Choroid plexus epithelial cell (primary cell): Measurements from ENCODE around the gene WDR89.
"Not testable (repeated sequence)": the region's sequence is repeated elsewhere in the genome, so short reads cannot be mapped to it uniquely, and the experiment has no call there.

ENCODE experiments used
- DNase-seq: peaks from one replicate; pipeline ENCODE4 v3.0.0-alpha.2; 2010; ENCODE audit warnings: low read depth
- H3K4me3 ChIP-seq: 2 replicates; pipeline ENCODE4 v1.5.1; 2011; ENCODE audit warnings: low read depth, mild to moderate bottlenecking, control low read depth, low read length, moderate library complexity
- CTCF ChIP-seq: conservative IDR thresholded peaks from 2 replicates; pipeline ENCODE4 v1.5.1; 2011; ENCODE audit warnings: low read depth, mild to moderate bottlenecking, control low read depth, inconsistent platforms, low read length, moderate library complexity

Gene WDR89

GRCh38 chr14:63624203-63624602 is 17.5 kb downstream of the WDR89 start:
- DNase-seq = no peak
- H3K4me3 ChIP-seq = no peak overlapping the region
- TF ChIP-seq CTCF = no peak

DNA sequence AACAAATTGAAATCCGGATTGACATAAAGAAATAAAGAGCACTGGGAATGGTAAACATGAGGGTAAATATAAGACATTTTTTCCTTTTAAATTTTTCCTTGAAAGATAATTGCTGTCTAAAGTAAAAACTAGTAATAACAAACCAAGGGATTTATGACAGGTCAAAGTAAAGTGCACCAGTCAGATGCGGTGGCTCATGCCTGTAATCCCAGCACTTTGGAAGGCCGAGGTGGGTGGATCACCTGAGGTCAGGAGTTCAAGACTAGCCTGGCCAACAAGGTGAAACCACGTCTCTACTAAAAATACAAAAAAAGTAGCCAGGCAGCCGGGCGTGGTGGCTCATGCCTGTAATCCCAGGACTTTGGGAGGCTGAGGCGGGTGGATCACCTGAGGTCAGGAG is 19.7 kb downstream of the WDR89 start:
- not testable (repeated sequence) for DNase-seq, H3K4me3 ChIP-seq

DNA sequence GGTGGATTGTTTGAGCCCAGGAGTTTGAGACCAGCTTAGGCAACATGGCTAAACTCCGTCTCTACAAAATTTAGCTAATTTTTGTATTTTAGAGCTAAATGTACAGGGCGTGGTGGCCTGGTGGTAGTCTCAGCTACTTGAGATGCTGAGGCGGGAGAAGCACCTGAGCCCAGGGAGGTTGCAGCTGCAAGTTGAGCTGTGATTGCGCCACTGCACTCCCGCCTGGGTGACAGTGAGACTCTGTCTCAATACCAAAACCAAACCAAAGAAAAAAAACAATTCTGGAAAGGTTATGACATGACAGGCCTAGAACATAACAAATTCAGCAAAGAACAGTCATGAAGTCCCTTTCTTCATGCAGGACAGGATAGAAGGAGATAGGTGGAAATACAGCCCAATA is 25.7 kb downstream of the WDR89 start:
- TF ChIP-seq CTCF = no peak
- H3K4me3 ChIP-seq = no peak overlapping the region
- peak; percentile 21 for DNase-seq

DNA sequence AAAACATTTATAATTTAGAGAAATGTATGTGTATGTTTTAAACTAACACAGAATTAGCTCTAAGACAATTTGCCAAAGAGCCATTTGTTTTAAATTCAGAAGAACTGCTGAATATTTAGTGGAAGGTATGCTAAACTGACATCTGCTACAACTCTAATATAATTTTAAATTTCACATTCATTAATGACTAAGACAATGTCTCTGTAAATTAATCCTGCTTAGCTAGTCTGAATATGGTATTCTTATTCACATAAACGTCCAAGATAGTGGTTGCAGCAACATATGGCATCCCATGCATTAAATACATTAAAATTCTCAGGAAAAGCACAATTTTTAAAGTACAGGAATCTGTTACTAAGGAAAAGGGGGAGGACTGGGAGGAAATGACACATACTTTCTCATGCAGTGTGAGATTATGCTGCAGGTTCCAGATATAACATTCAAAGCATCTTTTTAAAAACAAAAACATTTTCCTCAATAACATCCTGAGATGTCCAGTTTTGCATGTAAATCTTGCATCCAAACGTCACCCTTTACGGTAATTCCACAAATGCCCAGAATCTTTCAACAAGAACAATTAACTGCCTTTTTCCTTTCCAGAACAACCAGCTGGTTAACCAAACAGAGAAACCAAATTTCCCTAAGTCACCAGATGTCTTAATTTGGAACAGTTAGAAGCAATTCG is 26.9 kb downstream of the WDR89 start:
- no peak for TF ChIP-seq CTCF
- H3K4me3 ChIP-seq = no peak overlapping the region
- DNase-seq = peak; percentile 40

- TF ChIP-seq CTCF = no peak
- DNase-seq = no peak
- H3K4me3 ChIP-seq = no peak overlapping the region
Measured at GRCh38 chr14:63611078-63611477, 30.6 kb downstream of the WDR89 start.

DNA sequence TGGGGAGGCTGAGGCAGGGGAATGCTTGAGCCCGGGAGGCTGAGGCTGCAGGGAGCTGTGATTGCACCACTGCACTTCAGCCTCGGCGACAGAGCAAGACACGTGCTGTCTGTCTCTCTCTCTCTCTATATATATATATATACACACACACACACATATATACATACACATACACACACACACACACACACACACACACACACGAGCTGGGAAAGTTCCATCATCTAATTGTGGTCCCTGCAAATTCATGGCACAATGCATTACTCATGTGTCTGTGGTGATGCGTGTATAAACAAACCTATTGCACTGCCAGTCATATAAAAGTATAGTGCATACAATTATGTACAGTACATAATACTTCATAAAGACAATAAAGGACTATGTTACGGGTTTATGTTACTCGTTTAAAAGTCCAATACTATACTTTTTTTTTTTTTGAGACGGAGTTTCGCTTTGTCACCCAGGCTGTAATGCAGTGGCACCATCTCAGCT is 36.6 kb downstream of the WDR89 start:
- no peak for DNase-seq
- no peak overlapping the region for H3K4me3 ChIP-seq
- no peak for TF ChIP-seq CTCF

DNA sequence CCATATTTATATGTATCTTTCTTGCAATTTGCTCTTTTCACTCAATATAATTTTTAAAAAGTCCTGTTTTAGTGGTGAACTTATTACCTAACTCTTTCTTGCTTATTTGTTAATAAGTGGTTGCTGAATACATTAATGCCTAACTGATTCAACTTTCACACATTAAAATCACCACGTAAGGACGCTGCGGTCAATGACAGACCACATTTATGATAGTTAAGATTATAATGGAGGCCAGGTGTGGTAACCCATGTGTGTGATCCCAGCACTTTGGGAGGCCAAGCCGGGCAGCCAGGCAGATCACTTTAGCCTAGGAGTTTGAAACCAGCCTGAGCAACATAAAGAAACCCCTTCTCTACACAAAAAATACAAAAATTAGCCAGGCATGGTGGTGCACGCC is 37.0 kb downstream of the WDR89 start:
- TF ChIP-seq CTCF = no peak
- DNase-seq = no peak
- H3K4me3 ChIP-seq = no peak overlapping the region
